Pancreas (tissue), 10 donors: Measurements from ENCODE around the gene BICD2. TPM values are rescaled to one million over a fixed set of nuclear protein-coding genes. Genes with fewer than 3 reads are reported as not detected.

Experiments used
- ATAC-seq, 4 donors: fragments of 200-7000 bp; cut with Tn5 transposase; one replicate each; pipeline versions ENCODE4 v1.8.0 to v1.9.1; 2020; ENCODE audit warnings: mild to moderate bottlenecking in 4 of 4, moderate library complexity in 4 of 4
- DNase-seq, 6 donors: peaks; one replicate each; pipeline ENCODE4 v3.0.0-alpha.2; 2020
- FAIRE-seq: peaks from 2 replicates; lab custom pipeline; 2012; peaks lifted over from hg19 to GRCh38; lab: Jason Lieb, UNC
- H3K27ac ChIP-seq, 4 donors: fragments of 200-600 bp; sonication (generic); 1 replicate in 3 of 4; 2 replicates in 1 of 4; pipeline versions ENCODE4 v1.5.0 to v1.8.0; 2020
- H3K27me3 ChIP-seq, 4 donors: fragments of 200-600 bp; one replicate each; pipeline ENCODE4 v1.8.0; 2021
- H3K36me3 ChIP-seq, 3 donors: fragments of 200-600 bp; sonication (generic) in 1 of 3; one replicate each; pipeline versions ENCODE4 v1.5.0 to v1.8.0; 2020 to 2021
- H3K4me1 ChIP-seq, 3 donors: fragments of 200-600 bp; one replicate each; pipeline ENCODE4 v1.8.0; 2021
- H3K4me3 ChIP-seq, 4 donors: fragments of 200-600 bp; sonication (generic) in 2 of 4; one replicate each; pipeline versions ENCODE4 v1.5.0 to v1.8.0; 2020 to 2021
- H3K9me3 ChIP-seq, 4 donors: fragments of 200-600 bp; one replicate each; pipeline ENCODE4 v1.8.0; 2021
- CTCF ChIP-seq, 4 donors: fragments of 200-600 bp; sonication (generic) in 3 of 4; IDR thresholded peaks; one replicate each; pipeline versions ENCODE4 v1.5.0 to v1.8.0; 2021; ENCODE audit warnings: antibody characterized with exemption in 4 of 4
- WGBS, 2 donors: extraction: QIAGEN DNeasy Blood & Tissue Kit; methylation state at CpG; one replicate each; pipeline ENCODE4 v1.1.7; 2013; 5-methylcytosine and 5-hydroxymethylcytosine counted together
- intact Hi-C, 3 donors: fragments of 100-400 bp; cut with DNase I; formaldehyde crosslinking; loops; one replicate each; pipeline versions ENCODE4 v1.11.1 to v1.14.2; 2022
- polyA plus RNA-seq, 2 donors: library from polyadenylated mRNA; stranded (reverse); fragments of 200-250 nt; gene quantifications; one replicate each; pipeline ENCODE4 v1.2.3, GENCODE V29; 2013
- total RNA-seq, 6 donors: library from RNA; stranded (reverse); fragmentation: NEBNext Ultra II Directional in 4 of 6; extraction: Animal tissue kit (Norgen Biotek cat#: 25700) in 4 of 6; gene quantifications; one replicate each; pipeline versions ENCODE4 v1.2.1 to v1.2.4, GENCODE V29; 2021 to 2023
- donor health status: healthy with polysubstance abuse.
- donor health status: DM: no; HTN: no; CAD: no; lungs with moderate emphysema.
- donor health status: DM: no; HTN: no; CAD: no.
- donor health status: control.
- donor health status: control.
- donor health status: Bipolar disorder and iron deficiency.
- donor health status: DM: yes; HTN: yes; CAD: no.
- donor health status: DM: no; HTN: no; CAD: no.
- donor health status: DM: no; HTN: no; CAD: no.
- donor health status: DM: yes; HTN: yes; CAD: no.

Gene BICD2
- total and polyA plus RNA-seq, 8 donors = 4.9 to 13.2 (median 6.2) TPM

GRCh38 chr9:92756792-92757191 is 7.8 kb downstream of the BICD2 start:
- ATAC-seq (no peak), DNase-seq (no peak), FAIRE-seq (no peak)
- Histone ChIP-seq H3K27ac (no peak overlapping the region), H3K27me3 (no peaks in the 10 kb centered on the region), H3K9me3 (no peaks in the 10 kb centered on the region), H3K4me3 (no peak overlapping the region), H3K36me3 (no peaks in the 10 kb centered on the region), H3K4me1 (peaks cover 6 to 13% (median 8%) of the 10 kb centered on the region in 3 donors)
- intact Hi-C loops = no loop called here
- no peak for TF ChIP-seq CTCF (IDR thresholded peaks at IDR 0.05)
- WGBS, 2 donors = 88 to 95% methylated on average over 9 of the region's 9 CpGs

GRCh38 chr9:92754091-92754745 is 10.4 kb downstream of the BICD2 start:
- Histone ChIP-seq H3K4me1 (peaks cover 6 to 8% (median 7%) of the 10 kb centered on the region in 3 donors), H3K4me3 (no peak overlapping the region), H3K27ac (no peak overlapping the region), H3K27me3 (no peaks in the 10 kb centered on the region), H3K36me3 (no peaks in the 10 kb centered on the region), H3K9me3 (no peaks in the 10 kb centered on the region)
- no peak for ATAC-seq
- intact Hi-C loops = no loop called here
- FAIRE-seq = no peak
- no peak for TF ChIP-seq CTCF (IDR thresholded peaks at IDR 0.05)
- 93 to 96% methylated on average over 11 of the region's 11 CpGs for WGBS, 2 donors
- no peak for DNase-seq

GRCh38 chr9:92752812-92753404 is 11.7 kb downstream of the BICD2 start:
- Histone ChIP-seq H3K9me3 (no peaks in the 10 kb centered on the region), H3K4me3 (no peak overlapping the region), H3K4me1 (peaks cover 6 to 8% (median 7%) of the 10 kb centered on the region in 3 donors), H3K27ac (no peak overlapping the region), H3K27me3 (no peaks in the 10 kb centered on the region), H3K36me3 (no peaks in the 10 kb centered on the region)
- ATAC-seq (no peak), FAIRE-seq (no peak), DNase-seq (no peak)
- intact Hi-C loops = no loop called here
- TF ChIP-seq CTCF (IDR thresholded peaks at IDR 0.05) = no peak
- 57 to 58% methylated on average over 4 of the region's 4 CpGs for WGBS, 2 donors

GRCh38 chr9:92749934-92750315 is 14.7 kb downstream of the BICD2 start:
- Histone ChIP-seq H3K27me3 (no peaks in the 10 kb centered on the region), H3K36me3 (no peaks in the 10 kb centered on the region), H3K4me3 (no peak overlapping the region), H3K9me3 (no peaks in the 10 kb centered on the region), H3K27ac (no peak overlapping the region), H3K4me1 (peaks cover 6 to 8% (median 7%) of the 10 kb centered on the region in 3 donors)
- intact Hi-C loops = no loop called here
- TF ChIP-seq CTCF (IDR thresholded peaks at IDR 0.05) = no peak
- FAIRE-seq (no peak), DNase-seq (no peak), ATAC-seq (peak in 1 of 4 donors; percentile 57)
- 76 to 78% methylated on average over 6 of the region's 6 CpGs for WGBS, 2 donors
